B cell (primary cell): Measurements from ENCODE around the gene NUMA1. TPM values are rescaled to one million over a fixed set of nuclear protein-coding genes. Genes with fewer than 3 reads are reported as not detected.

Experiments used
- ATAC-seq: fragments of 200-7000 bp; cut with Tn5 transposase; one replicate; pipeline ENCODE4 v1.10.0; 2021; ENCODE audit warnings: low read depth, mild to moderate bottlenecking, moderate number of reproducible peaks, moderate library complexity
- CTCF ChIA-PET: fragments of 350-600 bp; sonication (Branson Sonifier 250); formaldehyde crosslinking; loops from one replicate; lab custom pipeline; 2021; ENCODE audit warnings: antibody characterized with exemption, inconsistent platforms; lab: Charles Lee
- POLR2A ChIA-PET: fragments of 350-600 bp; sonication (Branson Sonifier 250); formaldehyde crosslinking; loops from one replicate; lab custom pipeline; 2021; ENCODE audit warnings: antibody characterized with exemption; lab: Charles Lee
- DNase-seq: peaks from one replicate; pipeline ENCODE4 v3.0.0; 2013
- H2AFZ ChIP-seq: 2 replicates; pipeline ENCODE4 v1.6.1; 2012; ENCODE audit warnings: mild to moderate bottlenecking, low read depth, low read length; ENCODE audit not compliant: insufficient read depth, poor library complexity, severe bottlenecking
- H3K27ac ChIP-seq, 2 donors: 1 replicate in 1 of 2; 2 replicates in 1 of 2; pipeline ENCODE4 v1.5.1; 2012 to 2013; ENCODE audit warnings: low read length in 2 of 2, mild to moderate bottlenecking in 2 of 2, moderate library complexity in 1 of 2
- H3K27me3 ChIP-seq, 4 experiments: fragments of 200-600 bp in 1 of 4; sonication (generic) in 1 of 4; replicated peaks in 1 of 4; 1 replicate in 2 of 4; 2 replicates in 2 of 4; pipeline versions ENCODE4 v1.6.1 to v1.7.0; 2013 to 2016; ENCODE audit warnings: low read length in 3 of 4, mild to moderate bottlenecking in 2 of 4, mixed read lengths in 1 of 4, moderate library complexity in 1 of 4; ENCODE audit not compliant: insufficient read depth in 4 of 4, control insufficient read depth in 3 of 4; ENCODE audit errors: control extremely low read depth in 1 of 4
- H3K36me3 ChIP-seq, 2 experiments: replicated peaks in 1 of 2; 1 replicate in 1 of 2; 2 replicates in 1 of 2; pipeline versions ENCODE4 v1.6.1 to v1.7.1; 2013; ENCODE audit warnings: low read length in 1 of 2; ENCODE audit not compliant: insufficient read depth in 2 of 2, control insufficient read depth in 1 of 2; ENCODE audit errors: control extremely low read depth in 1 of 2, extremely low read depth in 1 of 2
- H3K4me1 ChIP-seq, 2 donors: fragments of 200-600 bp in 1 of 2; sonication (generic) in 1 of 2; 1 replicate in 1 of 2; 2 replicates in 1 of 2; pipeline versions ENCODE4 v1.5.1 to v1.6.1; 2013 to 2017; ENCODE audit warnings: low read length in 2 of 2; ENCODE audit not compliant: control insufficient read depth in 2 of 2, insufficient read depth in 2 of 2
- H3K4me2 ChIP-seq: replicated peaks from 2 replicates; pipeline ENCODE3; 2012; ENCODE audit warnings: mild to moderate bottlenecking, low read depth, low read length; ENCODE audit not compliant: poor library complexity, severe bottlenecking
- H3K4me3 ChIP-seq, 5 experiments: fragments of 200-600 bp in 1 of 5; sonication (generic) in 1 of 5; 1 replicate in 3 of 5; 2 replicates in 2 of 5; pipeline versions ENCODE4 v1.5.1 to v1.7.0; 2011 to 2016; ENCODE audit warnings: low read length in 4 of 5, mild to moderate bottlenecking in 4 of 5, low read depth in 2 of 5, control low read depth in 1 of 5, moderate library complexity in 1 of 5; ENCODE audit not compliant: insufficient read depth in 1 of 5; ENCODE audit errors: control extremely low read depth in 1 of 5, extremely low read depth in 1 of 5
- H3K79me2 ChIP-seq: fragments of 200-600 bp; sonication (generic); one replicate; pipeline ENCODE4 v1.6.0; 2016; ENCODE audit warnings: low read length; ENCODE audit not compliant: control insufficient read depth, insufficient read depth
- H3K9ac ChIP-seq: fragments of 200-600 bp; sonication (generic); 2 replicates; pipeline ENCODE4 v1.6.1; 2017; ENCODE audit warnings: mild to moderate bottlenecking, low read length, moderate library complexity
- H3K9me3 ChIP-seq, 3 donors: one replicate each; pipeline versions ENCODE4 v1.6.1 to v1.7.1; 2013; ENCODE audit warnings: low read length in 2 of 3; ENCODE audit not compliant: control insufficient read depth in 2 of 3, insufficient read depth in 1 of 3; ENCODE audit errors: control extremely low read depth in 1 of 3
- H4K20me1 ChIP-seq: 2 replicates; pipeline ENCODE4 v1.6.0; 2012; ENCODE audit warnings: mild to moderate bottlenecking, low read length; ENCODE audit not compliant: insufficient read depth, control insufficient read depth, poor library complexity, severe bottlenecking
- H3K27ac Mint-ChIP-seq: one replicate; pipeline ENCODE4 v1.8.0; 2021; ENCODE audit warnings: mixed read lengths
- H3K27me3 Mint-ChIP-seq: one replicate; pipeline ENCODE4 v1.8.0; 2021; ENCODE audit warnings: mixed read lengths
- H3K4me1 Mint-ChIP-seq: one replicate; pipeline ENCODE4 v1.8.0; 2021; ENCODE audit warnings: mixed read lengths
- H3K4me3 Mint-ChIP-seq: one replicate; pipeline ENCODE4 v1.8.0; 2021; ENCODE audit warnings: mixed read lengths
- H3K9me3 Mint-ChIP-seq: one replicate; pipeline ENCODE4 v1.8.0; 2022; ENCODE audit warnings: mixed read lengths; ENCODE audit not compliant: insufficient read depth
- EZH2 ChIP-seq: IDR thresholded peaks from 2 replicates; pipeline ENCODE4 v1.6.1; 2012; ENCODE audit warnings: borderline replicate concordance, low read depth, mild to moderate bottlenecking, moderate library complexity, low read length; ENCODE audit not compliant: insufficient read depth, poor library complexity, severe bottlenecking
- WGBS: methylation state at CpG from one replicate; pipeline ENCODE4 v1.1.5; 2013; ENCODE audit warnings: missing lambda C conversion rate; ENCODE audit not compliant: insufficient coverage; 5-methylcytosine and 5-hydroxymethylcytosine counted together
- intact Hi-C: fragments of 100-400 bp; cut with micrococcal nuclease; formaldehyde crosslinking; loops from one replicate; pipeline ENCODE4 v1.10.0; 2022
- polyA plus RNA-seq: library from polyadenylated mRNA; depleted of rRNA; stranded (reverse); fragments of >200 nt; gene quantifications from 2 replicates; pipeline ENCODE4 v1.2.3, GENCODE V29; 2012
- total RNA-seq, 2 donors: library from RNA; stranded (reverse); fragments of 120-200 nt in 1 of 2; gene quantifications; 1 replicate in 1 of 2; 2 replicates in 1 of 2; pipeline versions ENCODE4 v1.2.3 to v1.2.4, GENCODE V29; 2013 to 2022
- TF ChIP-seq, protein P1 (sequence below): fragments of 200-600 bp; IDR thresholded peaks from one replicate; pipeline ENCODE4 v1.8.0; 2022; ENCODE audit warnings: antibody characterized with exemption, mild to moderate bottlenecking

The NUMA1 gene
- total and polyA plus RNA-seq, 2 donors (not counting 1 experiment from before 2014, with no cell fraction given) = 186 to 300 TPM

- Histone ChIP-seq H4K20me1 (no peaks in the 10 kb centered on the region), H3K9ac (no peak within 1 kb of the TSS), H3K4me2 (no peak within 1 kb of the TSS), H3K9me3 (peaks cover 0 to 8% (median 0%) of the 10 kb centered on the region in 3 donors), H3K27ac (no peak within 1 kb of the TSS), H3K27me3 (no peaks in the 10 kb centered on the region), H3K4me3 (no peak within 1 kb of the TSS), H3K4me1 (peaks cover 24 to 26% of the 10 kb centered on the region in 2 donors), H3K36me3 (peaks cover 0 to 28% of the 10 kb centered on the region in 2 experiments), H3K79me2 (peaks cover 52% of the 10 kb centered on the region), H2AFZ (no peak within 1 kb of the TSS)
- 97% methylated on average over 12 of the region's 14 CpGs for whole genome bisulfite sequencing
- H3K4me1 Mint-ChIP-seq = peaks cover 31% of the 10 kb centered on the region
- no peak for DNase-seq
- H3K27ac Mint-ChIP-seq = peak within 1 kb of the TSS; percentile 69
- no peaks in the 10 kb centered on the region for H3K9me3 Mint-ChIP-seq
- no peak for ATAC-seq
- peak within 1 kb of the TSS; percentile 24 for H3K4me3 Mint-ChIP-seq
- POLR2A ChIA-PET = no interaction called here
- CTCF ChIA-PET = interaction anchor here (0.9 to 1.2 kb wide), 2 partner anchors 15 to 81 kb away, joined by 3 to 4 read pairs; no protein-coding TSS in a partner anchor
- TF ChIP-seq EZH2 = no peak
- TF ChIP-seq, protein P1, sequence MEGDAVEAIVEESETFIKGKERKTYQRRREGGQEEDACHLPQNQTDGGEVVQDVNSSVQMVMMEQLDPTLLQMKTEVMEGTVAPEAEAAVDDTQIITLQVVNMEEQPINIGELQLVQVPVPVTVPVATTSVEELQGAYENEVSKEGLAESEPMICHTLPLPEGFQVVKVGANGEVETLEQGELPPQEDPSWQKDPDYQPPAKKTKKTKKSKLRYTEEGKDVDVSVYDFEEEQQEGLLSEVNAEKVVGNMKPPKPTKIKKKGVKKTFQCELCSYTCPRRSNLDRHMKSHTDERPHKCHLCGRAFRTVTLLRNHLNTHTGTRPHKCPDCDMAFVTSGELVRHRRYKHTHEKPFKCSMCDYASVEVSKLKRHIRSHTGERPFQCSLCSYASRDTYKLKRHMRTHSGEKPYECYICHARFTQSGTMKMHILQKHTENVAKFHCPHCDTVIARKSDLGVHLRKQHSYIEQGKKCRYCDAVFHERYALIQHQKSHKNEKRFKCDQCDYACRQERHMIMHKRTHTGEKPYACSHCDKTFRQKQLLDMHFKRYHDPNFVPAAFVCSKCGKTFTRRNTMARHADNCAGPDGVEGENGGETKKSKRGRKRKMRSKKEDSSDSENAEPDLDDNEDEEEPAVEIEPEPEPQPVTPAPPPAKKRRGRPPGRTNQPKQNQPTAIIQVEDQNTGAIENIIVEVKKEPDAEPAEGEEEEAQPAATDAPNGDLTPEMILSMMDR = no peak
- H3K27me3 Mint-ChIP-seq = no peaks in the 10 kb centered on the region
- intact Hi-C loops = no loop called here
Measured at GRCh38 chr11:72105888-72106287, 25.5 kb upstream of the NUMA1 start, which contains the start of gene TOMT. TOMT (plus strand) TSS chr11:72105924; CDS start chr11:72105952, 28 bp downstream.

DNA sequence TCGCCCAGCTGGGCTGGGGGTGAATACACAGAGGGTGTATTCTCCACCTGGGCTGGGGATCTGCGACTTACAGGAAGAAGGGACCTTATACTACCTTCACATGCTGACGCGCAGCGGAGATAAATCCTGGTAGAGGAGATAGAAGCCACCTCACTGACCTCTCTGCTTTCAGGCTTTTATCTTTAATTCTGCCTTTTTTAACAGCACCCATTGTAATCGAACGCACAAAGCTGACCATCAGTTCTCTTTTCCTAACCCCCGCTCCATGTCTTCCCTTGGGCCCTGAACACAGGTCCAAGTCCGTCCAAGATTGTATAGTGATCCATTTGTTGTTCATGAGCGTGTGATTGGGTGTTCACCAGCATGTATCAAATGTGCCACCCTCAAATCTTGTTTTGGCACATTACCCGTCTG is 23.4 kb upstream of the NUMA1 start:
- peak overlapping the region; percentile 99 for H3K27ac Mint-ChIP-seq
- H2AFZ ChIP-seq = peak overlapping the region; percentile 86
- peaks cover 29 to 37% of the 10 kb centered on the region in 2 donors for H3K4me1 ChIP-seq
- intact Hi-C loops = loop anchor here (1.0 to 5.0 kb wide), 7 partner anchors 9 to 317 kb away; partner anchors contain the start of genes ANAPC15, LRRC51, NUMA1 and XNDC1N
- H3K4me1 Mint-ChIP-seq = peaks cover 41% of the 10 kb centered on the region
- no peaks in the 10 kb centered on the region for H3K27me3 ChIP-seq
- peaks cover 66% of the 10 kb centered on the region for H3K79me2 ChIP-seq
- DNase-seq = no peak
- TF ChIP-seq, protein P1 = no peak
- TF ChIP-seq EZH2 = no peak
- peak overlapping the region; percentile 50 to 98 (median 79) for H3K4me3 ChIP-seq
- no peaks in the 10 kb centered on the region for H3K27me3 Mint-ChIP-seq
- H3K9ac ChIP-seq = peak overlapping the region; percentile 85
- no peaks in the 10 kb centered on the region for H3K9me3 Mint-ChIP-seq
- peaks cover 0 to 30% of the 10 kb centered on the region in 2 experiments for H3K36me3 ChIP-seq
- ChIA-PET CTCF (interaction anchor here (2.9 kb wide), 1 partner anchor 40 kb away, joined by 8 read pairs; no protein-coding TSS in a partner anchor), POLR2A (interaction anchor here (0.6 kb wide), 1 partner anchor 331 kb away, joined by 5 read pairs; the partner anchor contains the start of gene CLPB)
- H4K20me1 ChIP-seq = peaks cover 13% of the 10 kb centered on the region
- 98% methylated on average over 5 of the region's 11 CpGs for WGBS
- H3K4me3 Mint-ChIP-seq = peak overlapping the region; percentile 95
- H3K9me3 ChIP-seq = peaks cover 0 to 8% (median 0%) of the 10 kb centered on the region in 3 donors
- ATAC-seq = no peak
- peak overlapping the region; percentile 94 to 96 for H3K27ac ChIP-seq
- peak overlapping the region; percentile 94 for H3K4me2 ChIP-seq
